GM11168 (cell line): ENCODE data around the gene CAPZA2.

Experiments
- in situ Hi-C: fragments of 300-500 bp; cut with MboI; formaldehyde crosslinking; loops from one replicate; pipeline ENCODE4 v1.12.0; 2022; ENCODE audit warnings: low sequenced_read_pairs; ENCODE audit not compliant: unreplicated experiment

CAPZA2 gene

GRCh38 chr7:116862234-116862950 lies at the start of gene CAPZA2:
Gene CAPZA2 (plus strand): TSS chr7:116862587. CDS start chr7:116862612, 25 bp downstream.
- in situ Hi-C loops: no loop called here

- in situ Hi-C loops: loop anchor here (10.0 to 25.0 kb wide), 3 partner anchors 218 to 651 kb away; no protein-coding TSS in a partner anchor
These were observed 49.5 kb upstream of the CAPZA2 start for GRCh38 chr7:116812860-116813259.

- in situ Hi-C loops: loop anchor here (10.0 to 25.0 kb wide), 3 partner anchors 219 to 651 kb away; no protein-coding TSS in a partner anchor
These were observed 49.0 kb upstream of the CAPZA2 start for GRCh38 chr7:116813371-116813770.

- in situ Hi-C loops: loop anchor here (10.0 to 25.0 kb wide), 3 partner anchors 220 to 653 kb away; no protein-coding TSS in a partner anchor
These were observed 47.3 kb upstream of the CAPZA2 start for GRCh38 chr7:116815041-116815440.

- in situ Hi-C loops: loop anchor here (25.0 kb wide), 1 partner anchor 658 kb away; no protein-coding TSS in a partner anchor
These were observed 42.2 kb upstream of the CAPZA2 start for GRCh38 chr7:116820149-116820548.

GRCh38 chr7:116821647-116822046 lies 40.7 kb upstream of the CAPZA2 start:
- in situ Hi-C loops: loop anchor here (25.0 kb wide), 1 partner anchor 659 kb away; no protein-coding TSS in a partner anchor

GRCh38 chr7:116824449-116824848 lies 37.9 kb upstream of the CAPZA2 start:
- in situ Hi-C loops: loop anchor here (25.0 kb wide), 1 partner anchor 662 kb away; no protein-coding TSS in a partner anchor

GRCh38 chr7:116828281-116828680 lies 34.1 kb upstream of the CAPZA2 start:
- in situ Hi-C loops: no loop called here

GRCh38 chr7:116829041-116829440 lies 33.3 kb upstream of the CAPZA2 start:
- in situ Hi-C loops: no loop called here

- in situ Hi-C loops: no loop called here
These were observed 32.9 kb upstream of the CAPZA2 start for GRCh38 chr7:116829493-116829892.

- in situ Hi-C loops: no loop called here
These were observed 29.7 kb upstream of the CAPZA2 start for GRCh38 chr7:116832692-116833091.

GRCh38 chr7:116834815-116835504 lies 27.4 kb upstream of the CAPZA2 start:
- in situ Hi-C loops: no loop called here

- in situ Hi-C loops: no loop called here
These were observed 26.3 kb upstream of the CAPZA2 start for GRCh38 chr7:116836048-116836447.

- in situ Hi-C loops: no loop called here
These were observed 25.5 kb upstream of the CAPZA2 start for GRCh38 chr7:116836911-116837310.

GRCh38 chr7:116837586-116837985 lies 24.8 kb upstream of the CAPZA2 start:
- in situ Hi-C loops: no loop called here

- in situ Hi-C loops: no loop called here
These were observed 22.1 kb upstream of the CAPZA2 start for GRCh38 chr7:116840256-116840655.

GRCh38 chr7:116842371-116842770 lies 20.0 kb upstream of the CAPZA2 start:
- in situ Hi-C loops: no loop called here

GRCh38 chr7:116843378-116843777 lies 19.0 kb upstream of the CAPZA2 start:
- in situ Hi-C loops: no loop called here

- in situ Hi-C loops: no loop called here
These were observed 11.2 kb upstream of the CAPZA2 start for GRCh38 chr7:116851175-116851574.

GRCh38 chr7:116851671-116852070 lies 10.7 kb upstream of the CAPZA2 start:
- in situ Hi-C loops: no loop called here

- in situ Hi-C loops: no loop called here
These were observed 8.3 kb upstream of the CAPZA2 start for GRCh38 chr7:116854132-116854531.
